Activated T-cell treated with anti-CD3 and anti-CD28 coated beads for 1 hour (primary cell): ENCODE data around the gene PPP1R9B.

Experiments
- DNase-seq: peaks from one replicate; pipeline ENCODE4 v3.0.0-alpha.2; 2020; ENCODE audit warnings: low read depth

The PPP1R9B gene

DNA sequence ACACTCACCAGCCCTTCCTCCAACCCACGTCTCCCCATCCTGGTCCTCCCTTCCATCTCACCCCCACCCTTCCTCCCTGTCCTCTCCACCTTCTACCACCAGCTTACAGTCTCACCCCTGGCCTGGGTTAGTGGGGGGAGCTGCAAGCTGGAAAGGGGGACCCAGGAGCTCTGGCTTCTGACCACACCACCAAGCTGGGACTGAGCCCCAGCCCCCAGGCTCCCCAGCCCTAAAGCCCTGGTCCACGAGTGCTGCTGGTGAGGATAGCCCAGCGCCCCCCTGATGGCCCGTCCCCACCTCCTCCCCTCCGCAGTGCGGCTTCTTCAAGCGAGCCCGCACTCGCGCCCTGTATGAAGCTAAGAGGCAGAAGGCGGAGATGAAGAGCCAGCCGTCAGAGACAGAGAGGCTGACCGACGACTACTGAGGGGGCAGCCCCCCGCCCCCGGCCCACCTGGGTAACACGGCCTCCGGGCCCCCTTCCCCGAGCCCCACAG lies 62.5 kb downstream of the PPP1R9B start:
- no peak for DNase-seq

- peak; percentile 68 for DNase-seq
These were observed 63.1 kb downstream of the PPP1R9B start for GRCh38 chr17:50087246-50087911.
